Neural cell (in vitro differentiated cells): ENCODE results near the gene PRRT4. TPM values are rescaled to one million over a fixed set of nuclear protein-coding genes. Genes with fewer than 3 reads are reported as not detected.

Experiments
- H2AFZ ChIP-seq: fragments of 200-600, 300-800 bp; sonication (generic), shearing (Covaris generic); 2 replicates; pipeline ENCODE4 v1.6.0; 2014; ENCODE audit warnings: low read depth, mild to moderate bottlenecking, antibody characterized with exemption, low read length, moderate library complexity
- H3F3A ChIP-seq: fragments of 200-600 bp; shearing (Covaris generic); 2 replicates; pipeline ENCODE4 v1.6.1; 2016; ENCODE audit warnings: mild to moderate bottlenecking, moderate library complexity, mixed read lengths, antibody characterized with exemption, low read length; ENCODE audit not compliant: insufficient read depth, poor library complexity, severe bottlenecking
- H3K27ac ChIP-seq: fragments of 200-600, 300-800 bp; sonication (generic), shearing (Covaris generic); 2 replicates; pipeline ENCODE4 v1.5.1; 2014; ENCODE audit warnings: mild to moderate bottlenecking, low read length, moderate library complexity
- H3K27me3 ChIP-seq: fragments of 300-800, 200-600 bp; sonication (generic), shearing (Covaris generic); 2 replicates; pipeline ENCODE4 v1.6.0; 2014; ENCODE audit warnings: mild to moderate bottlenecking, low read depth, low read length, moderate library complexity; ENCODE audit not compliant: insufficient read depth
- H3K36me3 ChIP-seq: fragments of 300-800, 200-600 bp; sonication (generic), shearing (Covaris generic); 2 replicates; pipeline ENCODE4 v1.5.1; 2014; ENCODE audit warnings: mild to moderate bottlenecking, antibody characterized with exemption, low read length, moderate library complexity; ENCODE audit not compliant: insufficient read depth
- H3K4me2 ChIP-seq: fragments of 300-800, 200-600 bp; sonication (generic), shearing (Covaris generic); 2 replicates; pipeline ENCODE4 v1.6.0; 2014; ENCODE audit warnings: mild to moderate bottlenecking, low read length
- H3K4me3 ChIP-seq: fragments of 300-800, 200-600 bp; sonication (generic), shearing (Covaris generic); 2 replicates; pipeline ENCODE4 v1.5.1; 2014; ENCODE audit warnings: mild to moderate bottlenecking, low read length, moderate library complexity
- H3K79me2 ChIP-seq: fragments of 200-600 bp; shearing (Covaris generic); replicated peaks from 2 replicates; pipeline ENCODE4 v1.6.0; 2014; ENCODE audit warnings: mild to moderate bottlenecking, low read length, moderate library complexity; ENCODE audit not compliant: insufficient read depth
- H3K9ac ChIP-seq: fragments of 300-800, 200-600 bp; sonication (generic), shearing (Covaris generic); 2 replicates; pipeline ENCODE4 v1.6.1; 2016; ENCODE audit warnings: mild to moderate bottlenecking, low read length, mixed read lengths
- H3K9me2 ChIP-seq: fragments of 200-600 bp; shearing (Covaris generic); 2 replicates; pipeline ENCODE4 v1.6.1; 2016; ENCODE audit warnings: mild to moderate bottlenecking, low read length, mixed read lengths; ENCODE audit not compliant: insufficient read depth
- H3K9me3 ChIP-seq: fragments of 200-600, 300-800 bp; sonication (generic), shearing (Covaris generic); 2 replicates; pipeline ENCODE4 v1.6.1; 2016; ENCODE audit warnings: mild to moderate bottlenecking, mixed run types, low read length, moderate library complexity, mixed read lengths
- H4K20me1 ChIP-seq: fragments of 200-600 bp; shearing (Covaris generic); 2 replicates; pipeline ENCODE4 v1.6.1; 2016; ENCODE audit warnings: mild to moderate bottlenecking, mixed run types; ENCODE audit not compliant: insufficient read depth
- EP300 ChIP-seq: fragments of 450-650 bp; conservative IDR thresholded peaks from 2 replicates; pipeline ENCODE4 v1.6.1; 2014; ENCODE audit warnings: antibody characterized with exemption, mild to moderate bottlenecking, moderate library complexity; ENCODE audit not compliant: poor library complexity, severe bottlenecking
- EZH2 ChIP-seq: fragments of 200-600, 300-800 bp; shearing (Covaris generic), sonication (generic); IDR thresholded peaks from 2 replicates; pipeline ENCODE4 v1.6.1; 2014; ENCODE audit warnings: antibody characterized with exemption, low read length, borderline replicate concordance, mild to moderate bottlenecking; ENCODE audit not compliant: insufficient read depth, poor library complexity, severe bottlenecking
- MXI1 ChIP-seq: fragments of 450-650 bp; conservative IDR thresholded peaks from 2 replicates; pipeline ENCODE4 v1.6.1; 2014; ENCODE audit warnings: antibody characterized with exemption, mild to moderate bottlenecking; ENCODE audit not compliant: poor library complexity, severe bottlenecking
- POLR2AphosphoS5 ChIP-seq: IDR thresholded peaks from 2 replicates; pipeline ENCODE4 v1.6.1; 2012
- RAD21 ChIP-seq: fragments of 450-650 bp; conservative IDR thresholded peaks from 2 replicates; pipeline ENCODE4 v1.6.1; 2014; ENCODE audit warnings: antibody characterized with exemption, mild to moderate bottlenecking, moderate library complexity
- SMC3 ChIP-seq: fragments of 450-650 bp; conservative IDR thresholded peaks from 2 replicates; pipeline ENCODE4 v1.6.1; 2014; ENCODE audit warnings: antibody characterized with exemption, mild to moderate bottlenecking, moderate library complexity; ENCODE audit not compliant: poor library complexity
- TAF1 ChIP-seq: IDR thresholded peaks from 2 replicates; pipeline ENCODE4 v1.6.1; 2012; ENCODE audit warnings: low read depth
- polyA plus RNA-seq: library from polyadenylated mRNA; depleted of rRNA; stranded (reverse); fragments of >200 nt; gene quantifications from 2 replicates; pipeline ENCODE4 v1.2.3, GENCODE V29; 2014
- TF ChIP-seq, protein P1 (sequence below): IDR thresholded peaks from 2 replicates; pipeline ENCODE4 v1.6.1; 2012; ENCODE audit warnings: borderline replicate concordance
- TF ChIP-seq, protein P2 (sequence below): fragments of 450-650 bp; IDR thresholded peaks from 2 replicates; pipeline ENCODE4 v1.5.1; 2014; ENCODE audit warnings: antibody characterized with exemption, mild to moderate bottlenecking, moderate library complexity; ENCODE audit not compliant: poor library complexity, severe bottlenecking

Gene PRRT4
- polyA plus RNA-seq, 1 donor from 2014 or later, result 32.5 TPM

DNA sequence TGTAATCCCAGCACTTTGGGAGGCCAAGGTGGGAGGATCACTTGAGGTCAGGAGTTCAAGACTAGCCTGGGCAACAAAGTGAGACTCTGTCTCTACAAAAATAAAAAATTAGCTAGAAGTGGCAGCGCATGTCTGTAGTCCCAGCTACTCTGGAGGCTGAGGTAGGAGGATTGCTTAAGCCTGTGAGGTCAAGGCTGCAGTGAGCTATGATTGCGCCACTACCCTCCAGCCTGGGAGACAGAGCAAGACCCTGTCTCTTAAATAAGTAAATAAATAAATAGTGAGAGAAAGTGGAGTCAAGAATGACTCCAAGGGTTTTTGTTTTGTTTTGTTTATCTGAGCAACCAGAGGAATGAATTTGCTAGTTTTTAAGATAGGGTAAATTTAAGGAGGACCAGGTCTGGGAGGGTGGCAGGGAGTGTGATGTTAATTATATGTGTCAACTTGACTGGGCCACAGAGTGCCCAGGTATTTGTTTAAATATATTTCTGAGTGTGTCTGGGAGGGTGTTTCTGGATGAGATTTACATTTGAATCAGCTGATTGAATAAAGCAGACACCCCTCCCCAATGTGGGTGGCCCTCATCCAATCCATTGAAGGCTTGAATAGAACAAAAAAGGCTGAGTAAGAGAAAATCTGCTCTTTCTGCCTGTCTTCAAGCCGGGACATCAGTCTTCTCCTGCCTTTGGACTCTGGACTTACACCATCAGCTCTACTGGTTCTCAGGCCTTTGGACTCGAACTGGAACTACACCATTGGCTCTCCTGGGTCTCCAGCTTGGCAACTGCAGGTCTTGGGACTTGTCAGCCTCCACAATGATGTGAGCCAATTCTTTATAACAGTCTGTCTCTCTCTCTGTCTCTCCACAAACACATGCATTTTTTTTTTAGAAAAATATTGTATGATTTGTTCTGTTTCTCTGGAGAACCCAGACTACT, 24.8 kb upstream of the PRRT4 start:
- Histone ChIP-seq H3K4me3 (no peak overlapping the region), H3K9me2 (no peaks in the 10 kb centered on the region), H3K9ac (no peak overlapping the region), H3K9me3 (no peaks in the 10 kb centered on the region), H3K4me2 (no peak overlapping the region), H2AFZ (no peak overlapping the region), H3K36me3 (no peaks in the 10 kb centered on the region), H3K79me2 (no peaks in the 10 kb centered on the region), H3K27me3 (no peaks in the 10 kb centered on the region), H3K27ac (no peak overlapping the region), H3F3A (no peaks in the 10 kb centered on the region), H4K20me1 (no peaks in the 10 kb centered on the region)
- TF ChIP-seq EZH2, result no peak
- no peak for TF ChIP-seq EP300
- TF ChIP-seq MXI1, result no peak
- TF ChIP-seq, protein P1, sequence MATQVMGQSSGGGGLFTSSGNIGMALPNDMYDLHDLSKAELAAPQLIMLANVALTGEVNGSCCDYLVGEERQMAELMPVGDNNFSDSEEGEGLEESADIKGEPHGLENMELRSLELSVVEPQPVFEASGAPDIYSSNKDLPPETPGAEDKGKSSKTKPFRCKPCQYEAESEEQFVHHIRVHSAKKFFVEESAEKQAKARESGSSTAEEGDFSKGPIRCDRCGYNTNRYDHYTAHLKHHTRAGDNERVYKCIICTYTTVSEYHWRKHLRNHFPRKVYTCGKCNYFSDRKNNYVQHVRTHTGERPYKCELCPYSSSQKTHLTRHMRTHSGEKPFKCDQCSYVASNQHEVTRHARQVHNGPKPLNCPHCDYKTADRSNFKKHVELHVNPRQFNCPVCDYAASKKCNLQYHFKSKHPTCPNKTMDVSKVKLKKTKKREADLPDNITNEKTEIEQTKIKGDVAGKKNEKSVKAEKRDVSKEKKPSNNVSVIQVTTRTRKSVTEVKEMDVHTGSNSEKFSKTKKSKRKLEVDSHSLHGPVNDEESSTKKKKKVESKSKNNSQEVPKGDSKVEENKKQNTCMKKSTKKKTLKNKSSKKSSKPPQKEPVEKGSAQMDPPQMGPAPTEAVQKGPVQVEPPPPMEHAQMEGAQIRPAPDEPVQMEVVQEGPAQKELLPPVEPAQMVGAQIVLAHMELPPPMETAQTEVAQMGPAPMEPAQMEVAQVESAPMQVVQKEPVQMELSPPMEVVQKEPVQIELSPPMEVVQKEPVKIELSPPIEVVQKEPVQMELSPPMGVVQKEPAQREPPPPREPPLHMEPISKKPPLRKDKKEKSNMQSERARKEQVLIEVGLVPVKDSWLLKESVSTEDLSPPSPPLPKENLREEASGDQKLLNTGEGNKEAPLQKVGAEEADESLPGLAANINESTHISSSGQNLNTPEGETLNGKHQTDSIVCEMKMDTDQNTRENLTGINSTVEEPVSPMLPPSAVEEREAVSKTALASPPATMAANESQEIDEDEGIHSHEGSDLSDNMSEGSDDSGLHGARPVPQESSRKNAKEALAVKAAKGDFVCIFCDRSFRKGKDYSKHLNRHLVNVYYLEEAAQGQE, result no peak
- TF ChIP-seq TAF1, result no peak
- TF ChIP-seq, protein P2, sequence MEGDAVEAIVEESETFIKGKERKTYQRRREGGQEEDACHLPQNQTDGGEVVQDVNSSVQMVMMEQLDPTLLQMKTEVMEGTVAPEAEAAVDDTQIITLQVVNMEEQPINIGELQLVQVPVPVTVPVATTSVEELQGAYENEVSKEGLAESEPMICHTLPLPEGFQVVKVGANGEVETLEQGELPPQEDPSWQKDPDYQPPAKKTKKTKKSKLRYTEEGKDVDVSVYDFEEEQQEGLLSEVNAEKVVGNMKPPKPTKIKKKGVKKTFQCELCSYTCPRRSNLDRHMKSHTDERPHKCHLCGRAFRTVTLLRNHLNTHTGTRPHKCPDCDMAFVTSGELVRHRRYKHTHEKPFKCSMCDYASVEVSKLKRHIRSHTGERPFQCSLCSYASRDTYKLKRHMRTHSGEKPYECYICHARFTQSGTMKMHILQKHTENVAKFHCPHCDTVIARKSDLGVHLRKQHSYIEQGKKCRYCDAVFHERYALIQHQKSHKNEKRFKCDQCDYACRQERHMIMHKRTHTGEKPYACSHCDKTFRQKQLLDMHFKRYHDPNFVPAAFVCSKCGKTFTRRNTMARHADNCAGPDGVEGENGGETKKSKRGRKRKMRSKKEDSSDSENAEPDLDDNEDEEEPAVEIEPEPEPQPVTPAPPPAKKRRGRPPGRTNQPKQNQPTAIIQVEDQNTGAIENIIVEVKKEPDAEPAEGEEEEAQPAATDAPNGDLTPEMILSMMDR, result no peak
- no peak for TF ChIP-seq RAD21
- TF ChIP-seq POLR2AphosphoS5, result no peak
- TF ChIP-seq SMC3, result no peak

DNA sequence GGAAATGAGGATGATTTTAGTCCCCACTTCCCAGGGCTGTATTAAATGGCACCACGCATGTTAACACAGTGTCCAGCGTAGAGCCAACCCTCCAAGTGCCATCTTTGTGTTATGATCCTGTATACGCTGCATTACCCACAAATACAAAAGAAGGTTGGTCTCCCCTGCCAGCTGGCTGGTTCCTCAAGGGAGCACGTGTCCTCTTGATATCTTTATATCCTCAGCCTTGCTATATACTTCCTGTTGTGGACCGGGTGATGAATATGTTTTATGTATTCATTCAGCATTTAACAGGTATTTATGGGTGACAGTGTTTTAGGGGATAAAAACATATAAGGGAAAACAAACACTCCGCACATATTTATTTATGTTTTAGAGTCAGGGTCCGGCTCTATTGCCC, 23.2 kb upstream of the PRRT4 start:
- Histone ChIP-seq H3K4me3 (no peak overlapping the region), H2AFZ (no peak overlapping the region), H3K27me3 (no peaks in the 10 kb centered on the region)

More for the DNA sequence above, 23.2 kb upstream of the PRRT4 start:
- Histone ChIP-seq H3K27ac (no peak overlapping the region), H3F3A (no peaks in the 10 kb centered on the region), H3K36me3 (no peaks in the 10 kb centered on the region), H3K9me3 (no peaks in the 10 kb centered on the region), H3K9me2 (no peaks in the 10 kb centered on the region), H3K4me2 (no peak overlapping the region), H4K20me1 (no peaks in the 10 kb centered on the region), H3K79me2 (no peaks in the 10 kb centered on the region), H3K9ac (no peak overlapping the region)
- TF ChIP-seq, protein P1, result no peak
- no peak for TF ChIP-seq POLR2AphosphoS5
- TF ChIP-seq, protein P2, result no peak
- TF ChIP-seq RAD21, result no peak
- TF ChIP-seq EZH2, result no peak
- no peak for TF ChIP-seq MXI1
- TF ChIP-seq SMC3, result no peak
- no peak for TF ChIP-seq TAF1
- no peak for TF ChIP-seq EP300
